IPS-11a (cell line): Measurements from ENCODE around the gene PHYHD1.

Source experiments
- H3K4me3 ChIP-seq: one replicate; pipeline ENCODE4 v1.5.1; 2013; ENCODE audit warnings: low read depth, low read length, control low read depth

The PHYHD1 gene

DNA sequence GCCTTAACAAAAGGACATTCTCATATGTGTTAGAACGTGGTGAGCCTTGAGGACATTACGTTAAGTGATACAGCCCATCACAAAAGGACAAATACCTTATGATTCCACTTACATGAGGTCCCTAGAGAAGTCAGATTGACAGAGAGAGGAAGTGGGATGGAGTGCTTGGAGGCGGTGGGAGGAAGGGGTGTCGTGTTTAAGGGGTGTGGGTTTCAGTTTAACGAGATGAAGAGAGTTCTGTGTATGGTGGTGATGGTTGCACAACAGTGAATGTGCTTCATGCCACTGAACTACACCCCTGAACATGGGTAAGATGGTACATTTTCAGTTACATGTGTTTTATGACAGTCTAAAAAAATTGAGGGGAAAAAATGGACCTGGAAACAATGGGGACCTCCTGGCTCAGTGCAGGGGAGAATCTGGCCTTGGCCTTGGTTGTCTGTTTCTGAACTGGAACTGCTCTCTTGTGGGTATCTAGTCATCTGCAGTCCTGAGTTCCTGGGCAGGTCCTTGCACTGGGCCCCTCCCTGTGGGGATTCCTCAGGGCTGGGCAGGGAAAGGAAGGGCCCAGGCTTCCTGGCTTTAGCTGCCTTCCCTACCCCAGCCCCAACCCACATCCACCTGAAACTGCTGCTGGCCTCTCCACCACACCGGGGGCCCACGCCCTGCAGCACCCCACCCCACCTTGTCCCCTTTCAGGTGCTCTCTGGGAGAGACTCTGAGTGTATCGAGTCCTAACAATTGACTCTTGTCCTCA is 21.0 kb upstream of the PHYHD1 start:
- H3K4me3 ChIP-seq, result no peak overlapping the region

DNA sequence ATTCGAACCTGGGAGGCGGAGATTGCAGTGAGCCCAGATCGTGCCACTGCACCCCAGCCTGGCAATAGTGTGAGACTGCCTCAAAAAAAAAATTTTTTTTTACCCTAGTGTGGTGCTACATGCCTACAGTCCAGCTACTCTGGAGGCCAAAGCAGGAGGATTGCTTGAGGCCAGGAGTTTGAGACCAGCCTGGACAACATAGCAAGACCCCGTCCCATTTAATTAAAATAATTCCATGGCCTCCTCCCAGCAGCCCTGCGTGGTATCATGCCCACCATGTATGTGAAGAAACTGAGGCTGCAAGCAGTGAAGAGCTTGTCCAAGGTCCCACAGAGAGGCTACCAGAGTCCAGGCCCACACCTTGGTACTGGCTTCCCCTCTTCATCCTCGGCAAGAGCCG is 19.4 kb upstream of the PHYHD1 start:
- H3K4me3 ChIP-seq, result no peak overlapping the region

DNA sequence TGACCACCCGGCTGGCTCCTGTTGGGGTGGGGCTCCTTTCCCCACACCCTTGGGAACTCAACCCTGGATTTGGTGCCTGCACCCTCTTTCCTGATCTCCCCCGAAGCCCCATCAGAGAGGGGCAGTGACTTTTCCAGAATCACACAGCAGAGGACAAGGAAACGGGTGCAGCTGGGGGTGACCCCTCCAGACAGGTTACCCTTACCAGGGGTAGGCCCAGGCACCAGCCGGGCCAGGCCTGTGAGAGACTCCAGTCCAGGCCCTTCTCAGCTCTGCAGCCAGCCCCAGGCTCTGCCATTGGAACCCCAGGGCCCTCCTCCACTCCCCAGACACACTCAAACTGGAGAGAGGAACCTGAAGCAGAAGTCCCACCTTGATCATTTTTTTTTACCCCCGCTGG is 19.0 kb upstream of the PHYHD1 start:
- H3K4me3 ChIP-seq, result no peak overlapping the region

DNA sequence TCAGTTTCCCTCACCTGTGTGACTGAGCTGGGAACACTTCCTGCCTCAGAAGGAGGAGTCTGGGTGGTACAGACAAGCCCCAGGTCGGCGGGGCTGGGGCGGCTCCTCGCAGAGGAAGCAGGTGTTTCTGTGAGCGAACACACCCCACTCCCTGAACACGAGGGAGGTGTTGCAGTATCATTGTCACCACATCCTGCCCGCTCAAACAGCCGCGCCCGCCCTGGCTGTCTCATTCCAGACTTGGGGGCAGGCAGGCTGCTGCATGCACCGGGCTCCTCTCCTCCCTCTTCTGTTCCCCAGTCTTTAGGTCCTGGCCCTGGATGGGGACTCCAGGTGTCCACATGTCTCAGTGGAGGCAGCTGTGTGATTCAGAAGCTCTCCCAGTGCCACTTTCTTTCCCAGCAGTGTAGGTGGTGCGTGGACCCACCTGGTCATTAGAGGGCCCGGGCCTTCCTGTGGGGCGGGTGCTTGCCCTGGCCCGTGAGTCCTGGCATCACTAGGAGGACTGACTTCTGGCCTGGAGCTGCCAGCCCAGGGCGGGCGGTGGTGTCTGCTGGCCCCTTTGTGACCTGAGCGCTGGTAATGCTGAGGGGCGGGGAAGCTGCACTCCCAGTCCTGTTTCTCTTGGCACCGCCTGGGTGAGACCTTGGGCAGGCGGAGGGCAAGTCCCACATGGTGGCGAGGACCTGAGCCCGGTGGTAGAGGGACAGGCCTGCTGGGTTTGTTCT is 18.3 kb upstream of the PHYHD1 start:
- no peak overlapping the region for H3K4me3 ChIP-seq

DNA sequence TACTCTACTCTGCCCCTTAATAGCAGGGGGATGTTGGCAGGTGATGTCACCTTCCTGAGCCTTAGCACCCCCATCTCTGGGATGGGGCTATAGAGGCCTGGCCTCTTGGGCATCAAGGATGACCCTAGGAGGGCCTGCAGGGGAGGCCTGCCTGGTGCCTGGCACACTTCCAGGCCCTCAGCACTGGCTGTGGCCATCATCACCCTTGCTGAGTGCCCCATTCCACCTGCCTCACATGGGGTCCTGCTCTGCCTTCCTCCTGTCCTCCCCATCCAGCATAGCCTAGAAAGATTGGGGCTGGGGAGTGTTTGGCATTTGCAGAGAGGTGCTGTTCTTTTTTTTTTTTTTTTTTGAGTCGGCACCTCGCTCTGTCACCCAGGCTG is 17.7 kb upstream of the PHYHD1 start:
- no peak overlapping the region for H3K4me3 ChIP-seq

DNA sequence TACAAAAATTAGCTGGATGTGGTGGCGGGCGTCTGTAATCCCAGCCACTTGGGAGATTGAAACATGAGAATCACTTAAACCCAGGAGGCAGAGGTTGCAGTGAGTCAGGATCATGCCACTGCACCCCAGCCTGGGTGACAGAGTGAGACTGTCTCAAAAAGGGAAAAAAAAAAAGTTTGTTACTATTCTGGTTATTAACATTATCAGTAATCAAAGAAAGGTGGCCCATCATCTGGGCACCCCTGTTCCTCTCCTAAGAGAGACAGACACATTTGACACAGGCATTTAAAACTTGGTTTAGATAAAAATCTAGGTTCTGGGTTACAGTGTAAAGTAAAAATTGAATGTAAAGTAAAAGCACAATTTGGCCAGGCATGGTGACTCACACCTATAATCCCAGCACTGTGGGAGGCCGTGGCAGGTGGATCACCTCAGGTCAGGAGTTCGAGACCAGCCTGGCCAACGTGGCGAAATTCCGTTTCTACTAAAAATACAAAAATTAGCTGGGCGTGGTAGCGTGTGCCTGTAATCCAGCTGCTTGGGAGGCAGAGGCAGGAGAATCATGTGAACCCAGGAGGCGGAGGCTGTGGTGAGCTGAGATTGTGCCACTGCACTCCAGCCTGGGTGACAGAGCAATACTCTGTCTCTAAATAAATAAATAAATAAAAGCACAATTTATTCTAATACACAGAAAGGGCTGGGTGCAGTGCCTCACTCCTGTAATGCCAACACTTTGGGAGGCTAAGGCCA is 16.7 kb upstream of the PHYHD1 start:
- H3K4me3 ChIP-seq, result no peak overlapping the region

DNA sequence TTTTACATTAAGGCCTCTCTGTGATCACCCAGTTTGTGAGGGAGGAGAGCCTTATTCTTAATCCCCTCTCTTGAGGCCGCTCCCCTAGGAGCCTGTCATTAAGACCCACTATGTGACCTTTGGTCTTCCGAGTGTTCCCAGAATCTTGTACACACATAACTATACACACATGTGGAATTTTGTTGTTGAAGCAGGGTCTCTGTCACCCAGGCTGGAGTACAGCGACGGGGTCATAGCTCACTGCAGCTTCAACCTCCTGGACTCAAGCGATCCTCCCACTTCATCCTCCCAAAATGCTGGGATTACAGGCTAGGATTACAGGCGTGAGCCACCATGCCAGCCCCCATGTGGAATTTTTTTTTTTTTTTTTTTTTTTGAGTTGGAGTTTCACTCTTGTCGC is 14.8 kb upstream of the PHYHD1 start:
- H3K4me3 ChIP-seq, result no peak overlapping the region

DNA sequence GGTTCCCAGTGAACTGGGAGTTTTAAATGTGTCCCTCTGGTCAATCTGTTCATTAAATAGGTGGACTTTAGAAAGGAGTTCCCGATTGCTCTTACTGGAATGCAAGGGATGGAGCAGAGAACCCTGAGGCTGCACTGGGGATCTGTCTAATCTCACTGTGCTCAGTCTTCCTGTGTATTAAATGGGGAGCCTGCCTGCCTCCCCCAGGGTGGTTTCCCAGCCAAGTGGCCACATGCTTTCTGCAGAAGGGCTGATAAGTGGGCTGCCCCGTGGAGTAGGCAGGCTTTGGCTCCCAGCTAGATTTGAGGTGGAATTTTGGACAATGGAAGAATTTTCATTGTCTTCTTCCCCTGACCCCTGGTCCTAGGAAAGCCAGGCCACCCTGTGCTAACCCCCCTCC is 14.0 kb upstream of the PHYHD1 start:
- no peak overlapping the region for H3K4me3 ChIP-seq

DNA sequence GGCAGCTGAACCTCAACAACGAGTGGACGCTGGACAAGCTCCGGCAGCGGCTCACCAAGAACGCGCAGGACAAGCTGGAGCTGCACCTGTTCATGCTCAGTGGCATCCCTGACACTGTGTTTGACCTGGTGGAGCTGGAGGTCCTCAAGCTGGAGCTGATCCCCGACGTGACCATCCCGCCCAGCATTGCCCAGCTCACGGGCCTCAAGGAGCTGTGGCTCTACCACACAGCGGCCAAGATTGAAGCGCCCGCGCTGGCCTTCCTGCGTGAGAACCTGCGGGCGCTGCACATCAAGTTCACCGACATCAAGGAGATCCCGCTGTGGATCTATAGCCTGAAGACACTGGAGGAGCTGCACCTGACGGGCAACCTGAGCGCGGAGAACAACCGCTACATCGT is 12.4 kb upstream of the PHYHD1 start:
- H3K4me3 ChIP-seq, result no peak overlapping the region

DNA sequence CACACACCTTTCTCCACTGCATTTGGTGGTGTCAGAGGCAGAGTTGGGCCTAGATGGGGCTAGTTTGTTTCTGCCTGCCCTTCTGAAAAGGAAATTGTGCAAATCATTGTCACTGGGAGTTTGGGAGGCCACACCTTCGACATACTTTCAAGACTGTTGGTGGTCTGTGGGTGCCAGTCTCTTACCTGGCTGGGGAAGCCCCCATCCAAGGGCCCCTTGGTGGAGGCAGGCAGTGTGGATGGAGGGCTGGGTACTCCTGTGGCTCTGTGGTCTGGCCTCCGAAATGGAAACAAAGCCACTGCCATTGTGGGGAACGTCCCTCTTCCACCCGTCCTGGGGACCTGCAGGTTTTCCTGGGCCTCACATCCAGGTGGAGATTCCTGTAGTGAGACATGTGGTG is 10.9 kb upstream of the PHYHD1 start:
- no peak overlapping the region for H3K4me3 ChIP-seq

DNA sequence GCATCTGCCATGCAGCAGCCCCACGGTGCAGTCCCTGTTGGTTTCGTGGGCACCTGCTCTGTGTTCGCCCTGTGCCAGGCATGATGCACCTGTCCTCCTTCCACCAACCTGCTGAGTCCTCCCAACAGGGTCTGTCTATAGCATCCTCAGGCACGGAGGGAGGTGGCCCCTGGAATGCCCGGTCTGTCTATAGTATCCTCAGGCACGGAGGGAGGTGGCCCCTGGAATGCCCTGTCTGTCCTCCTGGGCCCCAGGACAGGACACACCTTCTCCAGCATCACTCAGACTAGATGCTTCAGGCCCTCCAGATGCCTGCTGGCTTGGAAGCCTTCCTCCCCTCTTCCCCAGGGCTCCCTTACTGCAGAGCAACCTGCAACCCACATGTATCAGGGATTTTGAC is 9.9 kb upstream of the PHYHD1 start:
- H3K4me3 ChIP-seq, result no peak overlapping the region

DNA sequence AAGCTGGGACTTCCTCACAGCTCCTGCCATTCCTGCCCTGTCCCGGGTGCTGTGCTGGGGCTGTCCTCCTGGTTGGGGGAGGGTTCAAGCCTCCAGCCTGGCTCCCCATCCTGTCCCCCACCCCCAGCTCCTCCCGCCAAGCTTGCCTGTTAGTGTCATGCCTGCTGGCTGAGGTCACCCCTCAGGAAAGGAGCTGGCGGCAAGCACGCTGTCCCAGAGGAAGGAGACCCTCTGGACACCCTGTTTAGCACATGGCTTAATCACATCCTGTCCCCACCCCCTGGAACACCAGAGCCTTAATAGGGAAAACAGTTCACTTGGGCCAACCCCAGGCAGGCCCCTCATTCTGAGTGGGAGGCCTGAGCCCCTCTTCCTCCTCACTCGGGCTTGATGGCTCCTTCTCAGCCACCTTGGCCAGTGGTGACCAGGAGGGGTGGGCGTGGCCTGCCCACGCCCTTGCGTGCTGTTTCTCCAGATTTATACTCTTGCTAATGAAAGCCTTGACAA is 9.2 kb upstream of the PHYHD1 start:
- H3K4me3 ChIP-seq, result no peak overlapping the region

DNA sequence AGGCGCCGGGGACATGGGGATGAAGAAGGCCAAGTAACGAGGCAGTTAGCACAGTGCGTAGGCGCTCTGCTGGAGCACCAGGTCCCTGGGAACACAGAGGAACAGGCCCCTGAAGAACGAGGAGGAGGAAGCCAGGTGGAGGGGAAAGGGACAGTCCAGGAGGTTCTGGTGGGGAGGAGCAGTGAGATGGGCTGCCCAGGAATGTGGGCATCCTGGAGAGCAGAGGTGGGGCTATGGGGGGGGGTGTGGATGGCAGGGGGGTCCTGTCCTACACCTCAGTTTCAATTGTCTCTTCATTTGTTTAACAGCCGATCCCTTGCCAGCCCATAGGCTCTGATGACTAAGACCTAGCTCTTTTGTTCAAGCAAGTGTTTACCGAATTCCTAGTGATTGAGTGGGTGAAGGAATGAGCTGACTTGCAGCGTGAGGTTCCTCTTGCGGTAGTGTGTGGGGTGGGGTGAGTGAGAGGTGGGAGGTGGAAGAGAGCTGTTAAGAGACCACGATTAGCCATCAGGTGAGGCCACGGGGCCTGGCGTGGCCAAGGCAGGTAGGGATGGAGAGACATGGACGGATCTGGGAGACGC is 8.4 kb upstream of the PHYHD1 start:
- no peak overlapping the region for H3K4me3 ChIP-seq

DNA sequence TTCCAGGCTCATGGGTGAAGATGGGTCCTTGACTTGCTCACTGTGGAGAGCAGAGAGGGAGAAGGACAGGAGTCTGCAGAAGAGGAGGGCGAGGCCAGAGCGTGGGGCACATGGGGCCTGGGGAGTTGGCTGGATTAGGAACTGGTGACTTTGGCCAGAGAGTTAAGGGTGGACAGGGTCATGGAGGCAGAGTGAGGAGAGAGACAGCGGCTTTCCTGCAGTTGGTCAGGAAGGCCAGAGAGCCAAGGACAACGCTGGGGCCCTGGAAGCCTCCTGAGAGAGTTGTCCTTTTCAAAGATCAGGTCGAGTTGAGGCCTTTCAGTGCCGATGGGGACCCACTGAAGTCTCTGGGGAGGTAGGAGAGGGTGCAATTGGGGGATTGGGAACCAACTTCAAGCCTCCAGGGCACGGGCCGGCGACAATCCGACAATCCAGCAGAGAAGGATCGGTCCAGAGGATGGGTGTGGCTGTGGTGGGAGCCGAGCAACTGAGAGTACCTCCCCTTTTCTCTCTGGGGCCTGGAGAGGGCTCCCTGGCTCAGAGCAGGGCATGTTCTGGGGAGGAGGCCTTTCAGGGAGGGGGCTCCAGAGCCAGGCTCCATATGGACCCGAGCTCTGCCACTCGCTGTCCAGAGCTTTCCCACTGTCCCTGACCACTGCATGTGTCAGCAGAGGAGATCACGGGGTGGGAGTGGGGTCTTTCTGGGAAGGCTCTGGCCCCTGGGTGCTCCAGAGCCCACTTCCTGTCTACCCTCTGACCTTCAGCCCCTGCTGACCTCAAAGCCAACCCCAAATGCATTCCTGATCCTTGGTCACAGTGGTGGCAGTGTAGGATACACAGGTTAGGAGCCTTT is 7.5 kb upstream of the PHYHD1 start:
- no peak overlapping the region for H3K4me3 ChIP-seq

DNA sequence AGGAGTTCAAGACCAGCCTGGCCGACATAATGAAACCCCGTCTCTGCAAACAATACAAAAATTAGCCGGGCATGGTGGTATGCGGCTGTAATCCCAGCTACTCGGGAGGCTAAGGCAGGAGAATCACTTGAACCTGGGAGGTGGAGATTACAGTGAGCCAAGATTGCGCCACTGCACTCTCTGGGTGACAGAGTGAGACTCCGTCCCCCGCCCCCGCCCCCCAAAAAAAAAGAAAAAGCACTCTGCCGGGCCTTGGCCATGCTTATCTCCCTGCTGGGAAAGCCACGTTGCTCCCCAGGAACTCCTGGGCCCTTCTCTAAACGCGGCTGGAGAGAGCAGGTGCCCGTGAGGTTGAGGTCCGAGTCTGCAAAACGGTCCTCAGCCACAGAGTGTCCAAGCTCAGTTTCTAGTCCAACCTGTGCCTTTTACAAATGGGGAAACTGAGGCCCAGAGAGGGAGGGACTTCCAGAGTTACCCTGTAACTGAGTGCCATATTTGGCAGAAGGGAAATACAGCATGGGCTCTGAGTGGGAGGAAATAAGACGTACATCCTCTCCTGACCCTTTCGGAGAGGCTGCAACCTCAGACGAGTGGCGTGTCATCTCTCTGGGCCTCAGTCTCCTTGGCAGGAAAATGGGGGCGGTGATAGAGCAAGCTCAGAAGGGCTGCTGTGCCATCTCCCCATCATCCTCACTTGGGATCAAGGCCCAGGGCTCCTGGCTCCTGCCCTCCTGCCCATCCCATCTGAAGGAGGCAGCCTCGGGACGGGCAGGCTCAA is 6.6 kb upstream of the PHYHD1 start:
- H3K4me3 ChIP-seq, result no peak overlapping the region

DNA sequence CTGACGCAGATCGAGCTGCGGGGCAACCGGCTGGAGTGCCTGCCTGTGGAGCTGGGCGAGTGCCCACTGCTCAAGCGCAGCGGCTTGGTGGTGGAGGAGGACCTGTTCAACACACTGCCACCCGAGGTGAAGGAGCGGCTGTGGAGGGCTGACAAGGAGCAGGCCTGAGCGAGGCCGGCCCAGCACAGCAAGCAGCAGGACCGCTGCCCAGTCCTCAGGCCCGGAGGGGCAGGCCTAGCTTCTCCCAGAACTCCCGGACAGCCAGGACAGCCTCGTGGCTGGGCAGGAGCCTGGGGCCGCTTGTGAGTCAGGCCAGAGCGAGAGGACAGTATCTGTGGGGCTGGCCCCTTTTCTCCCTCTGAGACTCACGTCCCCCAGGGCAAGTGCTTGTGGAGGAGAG is 4.6 kb upstream of the PHYHD1 start:
- no peak overlapping the region for H3K4me3 ChIP-seq

DNA sequence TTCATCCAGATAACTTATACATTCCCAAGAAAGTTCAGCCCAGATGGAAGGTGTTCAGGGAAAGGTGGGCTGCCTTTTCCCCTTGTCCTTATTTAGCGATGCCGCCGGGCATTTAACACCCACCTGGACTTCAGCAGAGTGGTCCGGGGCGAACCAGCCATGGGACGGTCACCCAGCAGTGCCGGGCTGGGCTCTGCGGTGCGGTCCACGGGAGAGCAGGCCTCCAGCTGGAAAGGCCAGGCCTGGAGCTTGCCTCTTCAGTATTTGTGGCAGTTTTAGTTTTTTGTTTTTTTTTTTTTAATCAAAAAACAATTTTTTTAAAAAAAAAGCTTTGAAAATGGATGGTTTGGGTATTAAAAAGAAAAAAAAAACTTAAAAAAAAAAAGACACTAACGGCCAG is 4.0 kb upstream of the PHYHD1 start:
- H3K4me3 ChIP-seq, result no peak overlapping the region

DNA sequence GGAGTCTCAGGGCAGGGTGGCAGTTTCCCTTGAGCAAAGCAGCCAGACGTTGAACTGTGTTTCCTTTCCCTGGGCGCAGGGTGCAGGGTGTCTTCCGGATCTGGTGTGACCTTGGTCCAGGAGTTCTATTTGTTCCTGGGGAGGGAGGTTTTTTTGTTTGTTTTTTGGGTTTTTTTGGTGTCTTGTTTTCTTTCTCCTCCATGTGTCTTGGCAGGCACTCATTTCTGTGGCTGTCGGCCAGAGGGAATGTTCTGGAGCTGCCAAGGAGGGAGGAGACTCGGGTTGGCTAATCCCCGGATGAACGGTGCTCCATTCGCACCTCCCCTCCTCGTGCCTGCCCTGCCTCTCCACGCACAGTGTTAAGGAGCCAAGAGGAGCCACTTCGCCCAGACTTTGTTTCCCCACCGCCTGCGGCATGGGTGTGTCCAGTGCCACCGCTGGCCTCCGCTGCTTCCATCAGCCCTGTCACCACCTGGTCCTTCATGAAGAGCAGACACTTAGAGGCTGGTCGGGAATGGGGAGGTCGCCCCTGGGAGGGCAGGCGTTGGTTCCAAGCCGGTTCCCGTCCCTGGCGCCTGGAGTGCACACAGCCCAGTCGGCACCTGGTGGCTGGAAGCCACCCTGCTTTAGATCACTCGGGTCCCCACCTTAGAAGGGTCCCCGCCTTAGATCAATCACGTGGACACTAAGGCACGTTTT is 3.5 kb upstream of the PHYHD1 start:
- H3K4me3 ChIP-seq, result no peak overlapping the region

DNA sequence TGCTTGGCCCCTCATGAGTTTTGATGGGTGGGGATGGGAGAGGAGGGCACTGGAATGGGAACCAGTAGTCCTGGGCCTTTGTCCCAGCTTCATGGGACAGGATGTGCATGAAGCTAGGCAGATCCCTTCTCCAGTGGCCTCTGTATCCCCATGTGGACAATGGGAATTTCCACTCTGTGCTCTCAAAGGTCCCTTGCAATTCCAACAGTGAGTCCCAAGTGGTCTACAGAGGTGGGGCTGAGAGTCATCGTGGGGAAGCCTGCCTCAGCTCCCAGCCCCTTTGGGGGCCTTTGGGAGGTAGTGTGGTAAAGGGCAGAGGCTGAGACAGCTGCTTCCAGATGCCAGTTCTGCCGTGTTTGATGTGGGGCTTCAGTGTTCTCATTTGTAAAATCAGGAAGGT is 1.9 kb upstream of the PHYHD1 start:
- no peak overlapping the region for H3K4me3 ChIP-seq
